22Rv1 (cell line): Measurements from ENCODE around the gene MRPL22.

Experiments used
- H3K27ac ChIP-seq: fragments of 450-650 bp; 2 replicates; pipeline ENCODE4 v1.5.1; 2017
- ZFX ChIP-seq: fragments of 450-650 bp; IDR thresholded peaks from 2 replicates; pipeline ENCODE4 v1.6.1; 2017; ENCODE audit warnings: antibody characterized with exemption, borderline replicate concordance
- TF ChIP-seq, protein P1 (sequence below): fragments of 450-650 bp; IDR thresholded peaks from 2 replicates; pipeline ENCODE4 v1.5.1; 2017; ENCODE audit warnings: mild to moderate bottlenecking

MRPL22 gene

DNA sequence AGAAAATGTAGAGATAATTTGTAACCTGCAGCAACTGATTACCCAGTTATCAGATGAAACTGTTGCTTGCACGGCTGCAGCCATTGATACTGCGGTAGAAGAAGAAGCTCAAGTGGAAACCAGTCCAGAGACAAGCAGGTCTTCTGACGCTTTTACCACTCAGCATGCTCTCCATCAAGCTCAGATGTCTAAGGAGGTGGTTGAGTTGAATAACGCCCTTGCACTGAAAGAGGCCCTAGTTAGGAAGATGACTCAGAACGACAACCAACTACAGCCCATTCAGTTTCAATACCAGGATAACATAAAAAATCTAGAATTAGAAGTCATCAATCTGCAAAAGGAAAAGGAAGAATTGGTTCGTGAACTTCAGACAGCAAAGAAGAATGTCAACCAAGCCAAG is 74.4 kb downstream of the MRPL22 start:
- TF ChIP-seq, protein P1, sequence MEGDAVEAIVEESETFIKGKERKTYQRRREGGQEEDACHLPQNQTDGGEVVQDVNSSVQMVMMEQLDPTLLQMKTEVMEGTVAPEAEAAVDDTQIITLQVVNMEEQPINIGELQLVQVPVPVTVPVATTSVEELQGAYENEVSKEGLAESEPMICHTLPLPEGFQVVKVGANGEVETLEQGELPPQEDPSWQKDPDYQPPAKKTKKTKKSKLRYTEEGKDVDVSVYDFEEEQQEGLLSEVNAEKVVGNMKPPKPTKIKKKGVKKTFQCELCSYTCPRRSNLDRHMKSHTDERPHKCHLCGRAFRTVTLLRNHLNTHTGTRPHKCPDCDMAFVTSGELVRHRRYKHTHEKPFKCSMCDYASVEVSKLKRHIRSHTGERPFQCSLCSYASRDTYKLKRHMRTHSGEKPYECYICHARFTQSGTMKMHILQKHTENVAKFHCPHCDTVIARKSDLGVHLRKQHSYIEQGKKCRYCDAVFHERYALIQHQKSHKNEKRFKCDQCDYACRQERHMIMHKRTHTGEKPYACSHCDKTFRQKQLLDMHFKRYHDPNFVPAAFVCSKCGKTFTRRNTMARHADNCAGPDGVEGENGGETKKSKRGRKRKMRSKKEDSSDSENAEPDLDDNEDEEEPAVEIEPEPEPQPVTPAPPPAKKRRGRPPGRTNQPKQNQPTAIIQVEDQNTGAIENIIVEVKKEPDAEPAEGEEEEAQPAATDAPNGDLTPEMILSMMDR, result no peak
- TF ChIP-seq ZFX, result no peak

DNA sequence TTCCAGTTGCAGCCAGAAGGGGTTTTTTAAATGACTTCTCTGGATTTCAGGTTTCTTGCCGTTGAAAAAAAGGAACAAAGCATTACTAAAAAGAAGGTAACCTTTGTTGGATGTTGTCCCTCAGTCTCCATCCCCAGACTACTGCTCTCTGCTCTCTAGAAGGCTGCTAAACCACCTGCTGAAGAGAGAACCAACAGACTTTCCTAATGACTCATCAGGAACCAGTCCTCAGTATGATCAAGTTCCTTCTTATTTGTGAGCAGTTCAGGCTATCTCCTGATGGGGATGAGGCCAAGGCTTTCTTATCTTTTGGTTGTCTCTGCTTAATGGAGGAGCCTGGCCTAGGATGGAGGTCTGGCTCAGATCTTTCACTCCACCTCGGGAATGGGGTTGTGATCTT is 76.7 kb downstream of the MRPL22 start:
- no peak for TF ChIP-seq ZFX
- TF ChIP-seq, protein P1, result no peak
- no peak overlapping the region for H3K27ac ChIP-seq

More for the DNA sequence above, 74.4 kb downstream of the MRPL22 start:
- H3K27ac ChIP-seq, result no peak overlapping the region
